ENCODE results near the gene MYO15B.

MYO15B gene

GRCh38 chr17:75544250-75544649 is 43.4 kb upstream of the MYO15B start:
- CTCF ChIA-PET: interaction anchor here (1.8 kb wide), 1 partner anchor 206 kb away, joined by 4 read pairs; no protein-coding TSS in a partner anchor
- DNase-seq (ENCODE audit: low read depth, low spot score): no peak
- no peak overlapping the region for H3K4me3 ChIP-seq (ENCODE audit: low read depth, low read length)
- TF ChIP-seq, protein P1, sequence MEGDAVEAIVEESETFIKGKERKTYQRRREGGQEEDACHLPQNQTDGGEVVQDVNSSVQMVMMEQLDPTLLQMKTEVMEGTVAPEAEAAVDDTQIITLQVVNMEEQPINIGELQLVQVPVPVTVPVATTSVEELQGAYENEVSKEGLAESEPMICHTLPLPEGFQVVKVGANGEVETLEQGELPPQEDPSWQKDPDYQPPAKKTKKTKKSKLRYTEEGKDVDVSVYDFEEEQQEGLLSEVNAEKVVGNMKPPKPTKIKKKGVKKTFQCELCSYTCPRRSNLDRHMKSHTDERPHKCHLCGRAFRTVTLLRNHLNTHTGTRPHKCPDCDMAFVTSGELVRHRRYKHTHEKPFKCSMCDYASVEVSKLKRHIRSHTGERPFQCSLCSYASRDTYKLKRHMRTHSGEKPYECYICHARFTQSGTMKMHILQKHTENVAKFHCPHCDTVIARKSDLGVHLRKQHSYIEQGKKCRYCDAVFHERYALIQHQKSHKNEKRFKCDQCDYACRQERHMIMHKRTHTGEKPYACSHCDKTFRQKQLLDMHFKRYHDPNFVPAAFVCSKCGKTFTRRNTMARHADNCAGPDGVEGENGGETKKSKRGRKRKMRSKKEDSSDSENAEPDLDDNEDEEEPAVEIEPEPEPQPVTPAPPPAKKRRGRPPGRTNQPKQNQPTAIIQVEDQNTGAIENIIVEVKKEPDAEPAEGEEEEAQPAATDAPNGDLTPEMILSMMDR (IDR thresholded peaks at IDR 0.05; ENCODE audit: insufficient read depth, low read length, missing control alignments): no peak
- POLR2A ChIA-PET: no interaction called here

- ChIA-PET CTCF (interaction anchor here (1.8 kb wide), 1 partner anchor 204 kb away, joined by 4 read pairs; no protein-coding TSS in a partner anchor), POLR2A (no interaction called here)
- H3K4me3 ChIP-seq (ENCODE audit: low read depth, low read length): no peak overlapping the region
- DNase-seq (ENCODE audit: low read depth, low spot score): no peak
- TF ChIP-seq, protein P1 (IDR thresholded peaks at IDR 0.05; ENCODE audit: insufficient read depth, low read length, missing control alignments): no peak
These were observed 41.4 kb upstream of the MYO15B start for GRCh38 chr17:75546181-75546580.

DNA sequence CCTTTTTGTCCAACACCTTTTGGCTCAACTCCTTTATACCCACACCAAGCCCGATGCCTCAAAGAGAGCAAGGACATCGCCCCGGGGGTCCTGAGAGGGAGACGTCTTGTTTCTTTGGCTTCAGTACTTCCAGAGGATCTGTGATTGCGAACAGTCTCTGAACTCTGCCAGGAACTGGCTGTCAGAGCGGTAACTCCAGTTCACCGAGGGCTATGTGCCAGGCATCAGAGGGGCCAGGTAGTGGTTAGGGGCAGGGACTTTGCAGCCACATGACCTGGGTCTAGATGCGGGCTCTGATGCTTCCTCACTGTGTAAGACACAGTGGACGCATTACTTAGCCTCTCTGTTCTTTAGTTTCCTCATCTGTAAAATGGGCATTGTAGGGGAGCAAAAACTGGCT is 40.5 kb upstream of the MYO15B start:
- H3K4me3 ChIP-seq (ENCODE audit: low read depth, low read length): no peak overlapping the region
- TF ChIP-seq, protein P1 (IDR thresholded peaks at IDR 0.05; ENCODE audit: insufficient read depth, low read length, missing control alignments): no peak
- ChIA-PET CTCF (no interaction called here), POLR2A (no interaction called here)
- no peak for DNase-seq (ENCODE audit: low read depth, low spot score)

GRCh38 chr17:75548813-75549212 is 38.8 kb upstream of the MYO15B start:
- no peak overlapping the region for H3K4me3 ChIP-seq (ENCODE audit: low read depth, low read length)
- ChIA-PET POLR2A (no interaction called here), CTCF (no interaction called here)
- TF ChIP-seq, protein P1 (IDR thresholded peaks at IDR 0.05; ENCODE audit: insufficient read depth, low read length, missing control alignments): no peak
- no peak for DNase-seq (ENCODE audit: low read depth, low spot score)

- POLR2A ChIA-PET: no interaction called here
- no peak overlapping the region for H3K4me3 ChIP-seq (ENCODE audit: low read depth, low read length)
- no peak for DNase-seq (ENCODE audit: low read depth, low spot score)
- CTCF ChIA-PET: no interaction called here
- TF ChIP-seq, protein P1 (IDR thresholded peaks at IDR 0.05; ENCODE audit: insufficient read depth, low read length, missing control alignments): no peak
These were observed 38.1 kb upstream of the MYO15B start for GRCh38 chr17:75549246-75550138.

GRCh38 chr17:75550139-75550465 is 37.5 kb upstream of the MYO15B start:
- ChIA-PET CTCF (interaction anchor here (2.0 kb wide), 1 partner anchor 83 kb away, joined by 6 read pairs; the partner anchor contains the start of gene SMIM5), POLR2A (no interaction called here)
- TF ChIP-seq, protein P1 (IDR thresholded peaks at IDR 0.05; ENCODE audit: insufficient read depth, low read length, missing control alignments): no peak
- no peak for DNase-seq (ENCODE audit: low read depth, low spot score)
- no peak overlapping the region for H3K4me3 ChIP-seq (ENCODE audit: low read depth, low read length)
